GM19240 (cell line): Measurements from ENCODE around the gene PIM3.
"Not testable (repeated sequence)": the region's sequence is repeated elsewhere in the genome, so short reads cannot be mapped to it uniquely, and the experiment has no call there.

Experiments
- DNase-seq: peaks from one replicate; pipeline ENCODE4 v3.0.0; 2011; ENCODE audit warnings: low spot score; ENCODE audit not compliant: insufficient read length

Gene PIM3

GRCh38 chr22:49966774-49967705 is 6.5 kb downstream of the PIM3 start:
- DNase-seq = no peak

- DNase-seq = no peak
These were observed 7.2 kb downstream of the PIM3 start for GRCh38 chr22:49967706-49968208.

GRCh38 chr22:49968313-49968830 is 7.8 kb downstream of the PIM3 start:
- DNase-seq = no peak

- DNase-seq = no peak
These were observed 8.5 kb downstream of the PIM3 start for GRCh38 chr22:49968831-49969661.

- no peak for DNase-seq
These were observed 9.4 kb downstream of the PIM3 start for GRCh38 chr22:49969751-49970527.

GRCh38 chr22:49970528-49971231 is 10.1 kb downstream of the PIM3 start:
- DNase-seq = peak; percentile 87

GRCh38 chr22:49971232-49972162 is 10.9 kb downstream of the PIM3 start:
- DNase-seq = no peak

GRCh38 chr22:49972163-49973017 is 11.8 kb downstream of the PIM3 start:
- DNase-seq = no peak

GRCh38 chr22:49973018-49973961 is 12.7 kb downstream of the PIM3 start:
- DNase-seq = no peak

- DNase-seq = no peak
These were observed 15.2 kb downstream of the PIM3 start for GRCh38 chr22:49975543-49976389.

GRCh38 chr22:49976439-49977175 is 16.0 kb downstream of the PIM3 start:
- no peak for DNase-seq

- no peak for DNase-seq
These were observed 17.0 kb downstream of the PIM3 start for GRCh38 chr22:49977578-49977977.

GRCh38 chr22:49979587-49980264 is 19.2 kb downstream of the PIM3 start:
- DNase-seq = no peak

GRCh38 chr22:49981799-49982198 is 21.2 kb downstream of the PIM3 start:
- not testable (repeated sequence) for DNase-seq
